DND-41 (cell line): Measurements from ENCODE around the gene CDH23.

Experiments used
- EZH2 ChIP-seq: IDR thresholded peaks from 3 replicates; pipeline ENCODE4 v1.6.1; 2012; ENCODE audit warnings: borderline replicate concordance, low read depth, mild to moderate bottlenecking, moderate library complexity, low read length, inconsistent platforms; ENCODE audit not compliant: severe bottlenecking
- TF ChIP-seq, protein P1 (sequence below): IDR thresholded peaks from 2 replicates; pipeline ENCODE4 v1.5.1; 2012; ENCODE audit warnings: borderline replicate concordance, low read length, moderate library complexity, mild to moderate bottlenecking; ENCODE audit not compliant: poor library complexity, severe bottlenecking; ENCODE audit errors: extremely low read depth

GRCh38 chr10:71772832-71773220 lies 376.1 kb downstream of the CDH23 start:
- TF ChIP-seq, protein P1, sequence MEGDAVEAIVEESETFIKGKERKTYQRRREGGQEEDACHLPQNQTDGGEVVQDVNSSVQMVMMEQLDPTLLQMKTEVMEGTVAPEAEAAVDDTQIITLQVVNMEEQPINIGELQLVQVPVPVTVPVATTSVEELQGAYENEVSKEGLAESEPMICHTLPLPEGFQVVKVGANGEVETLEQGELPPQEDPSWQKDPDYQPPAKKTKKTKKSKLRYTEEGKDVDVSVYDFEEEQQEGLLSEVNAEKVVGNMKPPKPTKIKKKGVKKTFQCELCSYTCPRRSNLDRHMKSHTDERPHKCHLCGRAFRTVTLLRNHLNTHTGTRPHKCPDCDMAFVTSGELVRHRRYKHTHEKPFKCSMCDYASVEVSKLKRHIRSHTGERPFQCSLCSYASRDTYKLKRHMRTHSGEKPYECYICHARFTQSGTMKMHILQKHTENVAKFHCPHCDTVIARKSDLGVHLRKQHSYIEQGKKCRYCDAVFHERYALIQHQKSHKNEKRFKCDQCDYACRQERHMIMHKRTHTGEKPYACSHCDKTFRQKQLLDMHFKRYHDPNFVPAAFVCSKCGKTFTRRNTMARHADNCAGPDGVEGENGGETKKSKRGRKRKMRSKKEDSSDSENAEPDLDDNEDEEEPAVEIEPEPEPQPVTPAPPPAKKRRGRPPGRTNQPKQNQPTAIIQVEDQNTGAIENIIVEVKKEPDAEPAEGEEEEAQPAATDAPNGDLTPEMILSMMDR, result no peak
- no peak for TF ChIP-seq EZH2
